Stimulated activated CD4-positive, alpha-beta T cell treated with anti-CD3 and anti-CD28 coated beads, Interleukin-12 subunit alpha, Interleukin-12 subunit beta, amount 100 ng/mL, for 4 hours (primary cell): ENCODE measurements around the gene ESRRB.

ENCODE experiments used
- DNase-seq: peaks from one replicate; pipeline ENCODE4 v3.0.0-alpha.2; 2020

ESRRB gene

DNA sequence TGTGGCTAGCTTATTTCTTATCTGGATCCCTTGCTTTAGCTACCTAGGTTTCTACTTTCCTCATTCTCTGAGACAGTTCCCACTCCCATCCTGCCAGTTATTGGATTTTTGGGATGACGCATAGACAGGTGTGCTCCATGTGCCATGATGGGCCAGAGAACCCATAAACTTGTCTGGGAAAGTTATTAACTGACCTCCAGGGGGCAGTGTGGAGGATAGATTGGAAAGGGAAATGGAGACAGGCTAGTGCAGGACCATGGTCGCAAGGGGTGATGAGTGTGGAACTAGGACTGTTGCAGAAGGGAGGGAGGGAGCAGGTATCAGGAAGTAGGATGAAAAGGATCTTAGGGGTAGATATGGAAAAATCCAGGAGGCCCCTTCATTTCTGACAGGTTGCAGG is 80.3 kb downstream of the ESRRB start:
- DNase-seq = no peak

DNA sequence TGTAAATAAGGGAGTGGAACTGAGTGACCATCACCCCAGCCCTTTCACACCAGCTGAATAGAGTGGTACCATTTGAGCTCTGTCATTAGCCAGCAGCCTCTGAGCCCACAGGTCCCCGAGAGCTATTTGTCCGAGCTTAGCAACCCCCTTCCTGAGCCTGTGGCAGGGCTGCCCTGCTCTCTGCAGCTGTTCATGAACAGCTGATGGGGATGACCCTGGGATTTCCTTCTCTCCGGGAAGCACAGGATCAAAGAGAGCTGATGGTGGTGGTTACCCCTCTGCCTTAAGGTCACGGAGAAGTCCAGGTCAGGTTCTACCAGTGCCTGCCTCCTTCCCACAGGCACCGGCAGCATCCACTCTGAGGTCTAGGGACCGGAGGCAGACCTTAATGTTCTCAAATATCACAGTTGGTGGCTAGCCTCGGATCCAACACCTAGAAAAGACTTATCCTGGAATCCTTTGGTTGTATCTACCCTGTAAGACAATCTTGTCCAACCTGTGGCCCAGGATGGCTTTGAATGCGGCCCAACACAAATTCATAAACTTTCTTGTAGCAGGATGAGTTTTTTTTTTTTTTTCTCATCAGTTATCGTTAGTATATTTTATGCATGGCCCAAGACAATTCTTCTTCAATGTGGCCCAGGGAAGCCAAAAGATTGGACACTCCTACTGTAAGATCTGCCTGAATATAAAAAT is 81.1 kb downstream of the ESRRB start:
- DNase-seq = no peak

DNA sequence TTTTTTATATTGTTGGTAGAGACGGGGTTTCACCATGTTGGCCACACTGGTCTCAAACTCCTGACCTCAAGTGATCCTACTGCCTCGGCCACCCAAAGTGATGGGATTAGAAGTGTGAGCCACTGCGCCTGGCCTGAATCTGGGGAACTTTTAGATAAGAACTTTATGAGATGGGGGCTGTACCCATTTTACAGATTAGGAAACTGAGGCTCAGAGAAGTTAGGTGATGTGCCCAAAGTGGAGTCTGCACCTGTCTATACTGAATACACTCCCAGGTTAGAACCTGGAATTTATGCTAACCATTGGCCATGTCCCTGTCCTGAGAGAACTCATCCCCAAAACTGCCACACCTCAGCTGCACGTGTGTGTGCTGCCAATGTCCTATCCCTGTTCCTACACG is 81.9 kb downstream of the ESRRB start:
- DNase-seq = no peak

DNA sequence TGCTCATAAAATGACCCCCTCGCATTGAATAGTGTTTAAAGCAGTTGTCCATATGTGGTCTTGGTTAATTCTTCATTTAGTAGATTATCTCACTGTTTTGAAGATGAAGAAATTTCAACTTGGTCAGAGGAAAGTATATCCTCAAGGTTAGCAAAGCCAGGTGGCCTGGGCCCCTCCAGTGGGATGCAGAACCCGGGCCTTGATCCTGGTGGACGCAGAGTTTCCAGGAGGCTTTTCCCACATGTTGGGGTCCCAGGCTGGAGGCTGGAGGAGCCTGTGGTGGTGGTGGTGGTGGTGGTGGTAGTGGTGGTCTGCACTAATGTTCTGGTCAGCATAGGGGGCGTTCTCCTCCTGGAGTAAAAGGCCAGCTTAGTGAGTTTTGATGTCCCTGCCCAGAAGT is 85.9 kb downstream of the ESRRB start:
- no peak for DNase-seq

DNA sequence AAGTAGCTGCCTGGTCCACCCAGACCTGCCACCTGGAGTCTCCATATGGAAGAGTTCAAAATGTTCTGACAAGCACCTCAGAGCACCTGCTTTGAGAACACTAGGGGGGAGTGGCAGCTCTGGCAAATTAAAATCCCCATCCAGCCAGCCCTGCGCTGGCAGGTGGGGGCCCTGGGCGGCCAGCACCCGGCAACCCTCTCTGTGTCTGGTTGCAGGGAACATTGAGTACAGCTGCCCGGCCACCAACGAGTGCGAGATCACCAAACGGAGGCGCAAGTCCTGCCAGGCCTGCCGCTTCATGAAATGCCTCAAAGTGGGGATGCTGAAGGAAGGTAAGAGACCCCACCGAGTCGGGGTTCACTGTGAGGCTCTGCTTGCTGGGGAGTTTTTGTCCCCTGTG is 86.4 kb downstream of the ESRRB start:
- DNase-seq = no peak

DNA sequence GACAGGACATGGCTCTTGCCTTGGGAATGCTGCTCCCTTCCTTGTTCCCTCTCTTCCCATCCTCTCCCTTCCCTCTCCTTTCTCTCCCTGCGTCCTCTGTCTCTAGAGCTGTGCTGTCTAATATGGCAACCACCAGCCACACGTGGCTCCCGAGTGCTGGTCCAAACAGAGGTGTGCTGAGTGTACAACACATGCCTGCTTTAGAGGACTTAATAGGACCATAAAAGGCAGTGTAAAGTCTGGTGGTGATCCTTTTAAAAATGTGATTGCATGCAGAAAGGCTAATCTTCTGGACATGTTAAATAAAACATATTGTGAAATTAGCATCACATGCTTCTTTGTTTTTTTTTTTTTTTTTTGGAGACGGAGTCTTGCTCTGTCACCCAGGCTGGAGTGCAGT is 87.2 kb downstream of the ESRRB start:
- DNase-seq = no peak

DNA sequence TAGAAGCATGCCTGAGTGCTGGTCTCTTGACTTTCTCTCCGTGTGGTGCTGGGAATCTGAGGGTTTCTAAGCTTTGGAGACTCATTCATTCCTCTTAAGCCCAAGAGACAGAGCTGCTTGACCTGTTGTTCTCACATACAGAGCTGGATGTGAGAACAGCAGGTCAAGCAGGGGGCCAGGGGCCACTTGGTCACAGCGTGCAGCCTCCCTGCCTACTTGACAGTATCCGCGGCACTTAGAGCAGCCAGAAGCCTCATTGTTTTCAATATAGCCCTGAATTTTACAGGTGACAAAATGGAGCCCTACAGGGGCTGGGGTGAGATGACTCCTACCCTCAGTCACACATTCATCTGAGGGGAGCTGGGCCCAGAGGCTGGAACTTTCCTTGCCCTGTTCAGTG is 88.9 kb downstream of the ESRRB start:
- DNase-seq = no peak

DNA sequence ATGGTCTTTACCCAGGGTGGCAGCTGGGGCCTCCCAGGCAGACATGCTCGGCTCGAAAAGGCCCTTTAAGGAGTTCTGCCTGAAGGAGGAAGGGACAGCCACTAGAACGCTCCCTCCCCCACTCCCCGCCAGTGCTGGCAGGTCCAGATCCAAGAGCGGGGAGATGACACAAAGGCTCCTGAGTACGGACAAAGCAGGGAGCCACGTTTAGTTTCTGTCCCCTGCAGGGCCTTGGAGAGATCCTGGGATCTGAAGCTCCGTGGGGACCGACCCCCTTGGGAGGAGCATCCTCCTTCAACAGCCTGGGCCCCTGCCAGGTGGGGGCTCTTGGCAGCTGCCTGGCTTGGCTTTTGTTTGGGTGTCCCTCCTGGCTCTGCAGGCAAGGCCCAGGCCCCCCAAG is 89.7 kb downstream of the ESRRB start:
- no peak for DNase-seq

DNA sequence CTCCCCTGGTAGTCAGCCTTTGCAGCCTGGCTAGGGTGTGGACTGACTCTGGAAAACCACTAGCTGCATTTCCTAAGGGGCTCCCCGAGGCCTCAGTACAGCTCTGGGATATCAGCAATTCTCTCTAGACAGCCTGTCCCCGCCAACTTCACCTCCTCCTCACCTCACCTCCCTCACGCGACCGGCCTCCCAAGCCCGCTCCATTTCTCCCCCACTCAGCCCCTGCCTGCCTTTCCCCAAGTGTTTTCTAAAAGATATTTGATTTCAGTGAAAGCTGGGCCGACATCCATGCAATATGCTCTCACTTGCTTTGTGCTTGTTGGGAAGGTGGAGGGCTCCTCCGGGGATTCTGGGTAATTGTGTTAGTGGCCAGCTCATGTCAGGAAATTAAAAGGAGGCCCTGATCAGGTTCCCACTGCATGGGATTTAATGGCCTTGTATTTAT is 91.8 kb downstream of the ESRRB start:
- DNase-seq = no peak

DNA sequence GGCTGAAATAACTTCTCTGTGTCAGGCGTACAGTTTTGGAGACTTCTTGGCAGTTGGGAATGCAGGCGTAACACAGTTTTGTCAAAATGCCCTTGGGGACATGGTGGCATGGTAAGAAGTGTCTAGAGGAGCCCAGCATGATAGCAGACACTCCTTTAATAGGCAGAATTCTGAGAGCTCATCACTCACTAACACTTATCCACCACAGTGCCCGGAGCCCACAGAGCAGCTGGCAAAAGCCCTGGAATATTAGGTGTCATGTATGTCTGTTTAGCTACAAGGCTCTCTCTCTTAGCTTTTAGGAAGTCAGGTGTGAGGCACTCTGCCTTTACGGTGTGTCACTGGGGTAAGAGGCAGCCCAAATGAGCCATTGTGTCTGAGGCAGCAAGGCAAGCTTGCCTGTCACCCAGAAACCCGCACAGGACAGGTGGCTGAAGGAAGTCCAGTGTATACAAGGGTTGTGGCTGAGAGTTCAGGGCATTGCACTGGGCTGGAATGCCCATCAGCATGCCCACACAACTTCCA is 96.3 kb downstream of the ESRRB start:
- DNase-seq = no peak

DNA sequence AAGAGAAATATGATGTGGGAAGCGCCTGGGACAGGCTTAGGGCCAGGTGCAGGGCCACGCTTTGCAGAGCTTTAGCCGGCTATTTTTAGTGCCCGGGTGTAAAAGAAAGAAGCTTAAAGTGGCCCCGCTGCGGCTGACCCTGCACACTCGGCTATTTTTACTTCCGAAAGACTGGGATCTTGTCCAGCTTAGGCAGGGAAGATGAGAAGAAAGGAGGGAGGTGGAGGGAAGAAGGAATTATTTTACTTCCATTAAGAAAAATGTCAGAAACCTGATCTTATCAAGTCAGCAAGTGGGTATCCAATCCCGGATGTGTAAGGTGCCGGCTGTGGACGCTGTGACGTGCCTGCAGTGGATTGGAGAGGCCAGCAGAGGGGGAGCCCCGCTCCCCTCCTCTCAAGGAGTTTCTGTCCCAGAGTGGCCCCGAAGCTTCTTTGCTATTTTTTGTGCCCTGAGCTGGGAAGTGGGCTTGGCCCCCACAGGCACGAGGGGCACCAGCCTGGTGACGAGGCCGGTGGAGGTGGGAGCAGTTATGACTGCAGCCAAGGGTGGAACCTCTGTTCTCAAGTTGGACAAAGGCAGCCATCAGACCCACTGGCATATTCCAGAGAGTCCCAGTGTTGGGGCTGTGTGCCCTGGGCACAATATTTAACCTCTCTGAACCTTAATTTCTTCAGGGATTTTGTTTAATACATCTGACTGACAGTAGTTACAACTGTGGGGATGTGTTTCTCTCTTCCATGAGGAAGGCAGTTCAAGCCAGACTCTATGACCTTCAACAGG is 97.7 kb downstream of the ESRRB start:
- no peak for DNase-seq

DNA sequence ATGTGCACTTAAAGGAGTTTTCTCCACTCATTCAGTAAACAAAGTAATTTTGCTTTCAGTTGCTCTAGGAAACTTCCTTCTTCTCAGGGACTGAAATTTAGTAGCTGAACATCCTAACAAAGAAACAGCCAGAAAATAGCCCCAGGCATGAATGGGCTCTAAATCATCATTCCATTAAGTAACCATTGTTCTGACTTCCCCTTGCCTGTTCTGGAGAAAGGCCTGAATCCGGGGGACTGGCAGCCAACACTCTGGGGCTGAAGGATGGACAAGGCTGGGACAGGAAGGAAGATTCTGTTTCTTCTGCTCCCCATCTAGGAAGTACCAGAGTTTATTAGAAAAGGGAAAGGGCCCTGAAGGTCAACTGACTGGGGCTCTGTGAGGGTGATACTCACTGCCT is 104.5 kb downstream of the ESRRB start:
- no peak for DNase-seq

DNA sequence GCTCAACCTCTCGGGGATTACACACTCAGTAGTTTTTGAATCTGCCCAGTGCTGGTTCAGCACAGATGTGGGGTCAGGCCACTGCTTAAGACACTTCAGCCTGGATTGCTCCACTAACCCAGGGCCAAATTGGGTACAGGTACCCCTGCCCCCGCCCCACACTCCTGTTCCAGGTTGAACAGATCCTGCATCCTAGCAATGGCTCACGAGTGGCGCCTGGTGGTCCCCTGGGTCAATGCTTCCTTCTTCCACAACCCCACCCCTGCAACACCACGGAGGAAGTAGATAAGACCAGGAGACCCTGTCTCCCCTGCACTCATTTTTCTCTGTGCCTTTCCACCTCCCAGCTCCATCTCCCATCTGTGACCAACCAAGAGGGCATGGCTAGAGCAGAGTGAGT is 108.4 kb downstream of the ESRRB start:
- DNase-seq = no peak

DNA sequence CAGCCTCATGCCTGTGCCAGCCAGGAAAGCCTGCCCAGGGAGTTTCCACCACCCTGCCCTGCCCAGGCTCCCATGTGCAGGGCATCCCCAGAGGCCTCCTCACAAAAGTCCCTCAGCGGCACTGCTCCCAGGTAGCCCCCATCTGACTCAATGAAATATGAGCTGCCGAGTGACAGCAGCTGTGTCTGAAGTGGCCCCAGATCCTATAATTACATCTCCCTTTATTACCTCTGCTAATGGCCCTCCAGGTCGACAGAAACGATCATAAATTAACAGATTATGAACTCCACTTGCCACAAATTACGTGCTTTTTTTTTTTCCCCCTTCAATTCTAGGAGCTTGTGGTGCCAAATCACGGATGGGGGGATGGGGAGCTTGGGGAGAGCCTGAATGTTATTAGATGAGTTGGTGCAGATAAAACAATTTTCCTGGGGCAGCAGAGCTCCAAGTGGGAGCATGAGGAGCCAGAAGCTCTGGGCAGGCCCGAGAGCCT is 110.4 kb downstream of the ESRRB start:
- no peak for DNase-seq

DNA sequence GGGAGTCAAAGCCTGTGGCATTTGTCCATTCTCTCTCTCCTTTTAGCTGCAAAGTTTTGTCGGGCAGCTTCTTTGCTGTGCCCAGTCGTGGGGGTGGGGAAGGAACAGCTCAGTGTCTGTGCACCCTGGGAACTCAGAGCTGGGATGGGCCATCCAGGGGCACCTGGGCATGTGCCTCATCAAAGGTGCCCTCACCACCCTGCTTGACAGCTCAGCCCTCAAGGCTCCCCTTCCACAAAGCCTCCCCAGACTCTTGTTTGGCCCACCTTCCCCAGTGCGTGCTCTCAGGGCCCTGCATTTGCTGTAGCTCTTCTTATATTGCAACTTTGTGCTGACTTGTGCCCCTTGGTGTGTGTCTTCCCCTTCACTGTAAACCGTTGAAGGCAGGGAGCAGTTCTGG is 112.6 kb downstream of the ESRRB start:
- DNase-seq = no peak

DNA sequence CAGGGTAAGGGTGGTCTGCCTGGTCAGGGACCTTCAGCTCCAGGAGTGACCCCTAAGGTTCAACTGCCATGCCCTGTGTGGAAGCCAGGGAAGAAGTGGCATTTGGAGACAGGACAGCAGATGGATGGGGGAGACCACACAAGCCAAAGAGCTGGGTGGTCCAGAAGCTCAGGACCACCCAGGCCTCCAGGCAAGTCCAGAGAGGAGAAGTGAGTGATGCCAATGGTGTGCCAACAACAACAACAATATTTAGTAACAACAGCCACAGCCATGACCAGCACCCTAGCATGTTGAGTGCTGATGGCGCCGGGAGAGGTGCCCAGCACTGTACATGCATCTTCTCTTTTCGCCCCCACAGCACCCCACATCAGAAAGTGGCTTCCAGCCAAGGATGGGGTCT is 113.7 kb downstream of the ESRRB start:
- no peak for DNase-seq

DNA sequence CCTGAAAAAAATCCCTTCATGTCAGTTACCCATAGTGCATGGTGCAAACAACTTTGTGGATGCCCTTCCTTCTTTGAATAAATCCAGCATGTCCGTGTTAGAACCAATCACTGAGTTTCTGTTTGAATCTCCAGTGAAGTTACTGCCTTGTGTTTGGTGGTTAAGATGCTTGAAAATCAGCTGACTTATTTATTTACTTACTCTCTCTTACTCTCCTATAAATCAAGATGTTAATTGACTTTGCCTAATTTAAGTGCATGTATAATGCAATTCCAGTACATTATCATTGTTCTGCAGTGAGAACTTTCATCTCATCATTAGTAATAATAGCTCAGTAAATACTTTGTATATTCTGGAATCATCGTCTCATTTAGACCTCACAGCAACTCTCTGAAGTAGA is 114.2 kb downstream of the ESRRB start:
- DNase-seq = no peak

DNA sequence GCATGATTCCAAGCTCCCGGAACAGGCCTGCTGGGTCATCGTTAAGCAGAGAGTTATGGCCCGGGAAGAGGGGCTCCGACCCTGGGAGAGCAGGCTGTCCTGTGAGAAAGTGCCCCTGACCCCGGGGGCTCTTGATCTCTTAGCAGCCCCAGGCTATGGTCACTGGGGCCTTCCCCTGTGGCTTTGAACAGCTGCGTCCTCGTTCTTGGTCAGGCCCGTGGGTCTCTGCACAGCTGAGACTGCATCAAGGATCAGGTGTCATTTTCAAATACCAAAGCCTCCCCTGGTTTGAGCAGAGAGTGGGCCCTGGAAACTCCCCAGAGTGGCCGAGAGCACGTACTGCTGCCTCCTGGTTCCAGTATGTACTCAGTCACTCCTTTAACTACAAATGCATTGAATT is 114.8 kb downstream of the ESRRB start:
- DNase-seq = no peak

DNA sequence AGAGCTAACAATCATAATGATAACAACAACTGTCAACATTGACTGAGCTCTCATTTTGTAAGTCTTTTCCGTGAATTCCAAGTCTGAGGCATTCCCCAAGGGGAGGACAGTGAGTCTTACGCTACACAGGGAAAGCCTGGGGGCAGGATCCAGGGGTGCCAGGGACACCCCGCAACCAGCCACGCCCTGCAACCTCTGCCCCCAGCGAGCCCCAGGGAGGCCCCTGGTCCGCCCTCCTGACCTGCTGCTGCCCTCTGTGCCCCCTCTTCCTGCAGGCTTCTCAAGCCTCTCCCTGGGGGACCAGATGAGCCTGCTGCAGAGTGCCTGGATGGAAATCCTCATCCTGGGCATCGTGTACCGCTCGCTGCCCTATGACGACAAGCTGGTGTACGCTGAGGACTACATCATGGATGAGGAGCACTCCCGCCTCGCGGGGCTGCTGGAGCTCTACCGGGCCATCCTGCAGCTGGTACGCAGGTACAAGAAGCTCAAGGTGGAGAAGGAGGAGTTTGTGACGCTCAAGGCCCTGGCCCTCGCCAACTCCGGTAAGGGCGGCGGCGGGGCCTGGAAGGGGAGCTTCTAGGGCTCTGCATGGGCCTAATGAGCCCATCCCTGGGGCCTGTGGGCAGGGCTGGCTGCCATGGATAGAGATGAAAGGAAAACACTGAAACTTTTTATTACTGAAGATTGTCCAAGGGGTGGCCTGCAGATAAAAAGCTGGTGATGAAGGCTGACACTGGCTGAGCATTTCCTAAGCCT is 115.4 kb downstream of the ESRRB start:
- no peak for DNase-seq

DNA sequence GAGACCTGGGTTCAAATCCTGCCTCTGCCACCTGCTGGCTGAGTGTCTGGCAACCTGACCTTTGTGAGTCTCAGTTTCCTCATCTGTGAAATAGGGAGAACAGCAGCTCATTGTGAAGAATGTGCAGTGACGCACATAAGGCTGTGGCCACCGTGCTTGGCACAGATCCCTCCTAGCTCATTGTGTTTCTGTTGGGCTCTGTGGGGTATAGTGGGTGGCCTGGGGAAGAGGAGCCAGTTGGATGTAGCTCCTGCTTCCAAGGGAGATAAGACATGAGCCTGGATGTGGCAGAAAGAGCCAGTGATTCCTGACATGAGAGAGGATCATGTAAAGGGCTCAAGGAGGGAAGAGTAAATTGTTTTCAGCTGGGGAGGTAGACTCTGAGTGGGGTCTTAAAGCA is 120.0 kb downstream of the ESRRB start:
- DNase-seq = no peak

DNA sequence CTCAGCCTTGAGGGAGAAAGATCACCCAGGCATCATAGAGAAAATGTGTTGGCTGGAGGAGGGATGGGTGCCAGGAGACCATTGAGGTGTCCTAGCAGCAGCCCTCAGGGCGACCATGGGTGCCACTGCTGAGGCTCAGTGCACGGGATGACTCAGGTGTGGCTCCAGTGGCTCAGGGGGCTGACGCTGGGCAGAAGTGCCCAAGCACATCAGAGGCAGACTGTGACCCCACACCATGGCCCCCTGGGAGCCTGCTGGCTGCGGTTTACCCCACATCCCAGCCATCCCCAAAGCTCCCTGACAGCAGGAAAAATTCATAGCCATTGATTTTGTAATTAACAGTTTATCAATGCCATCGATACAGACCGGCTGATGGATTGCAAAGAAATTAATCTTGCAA is 120.7 kb downstream of the ESRRB start:
- DNase-seq = no peak

DNA sequence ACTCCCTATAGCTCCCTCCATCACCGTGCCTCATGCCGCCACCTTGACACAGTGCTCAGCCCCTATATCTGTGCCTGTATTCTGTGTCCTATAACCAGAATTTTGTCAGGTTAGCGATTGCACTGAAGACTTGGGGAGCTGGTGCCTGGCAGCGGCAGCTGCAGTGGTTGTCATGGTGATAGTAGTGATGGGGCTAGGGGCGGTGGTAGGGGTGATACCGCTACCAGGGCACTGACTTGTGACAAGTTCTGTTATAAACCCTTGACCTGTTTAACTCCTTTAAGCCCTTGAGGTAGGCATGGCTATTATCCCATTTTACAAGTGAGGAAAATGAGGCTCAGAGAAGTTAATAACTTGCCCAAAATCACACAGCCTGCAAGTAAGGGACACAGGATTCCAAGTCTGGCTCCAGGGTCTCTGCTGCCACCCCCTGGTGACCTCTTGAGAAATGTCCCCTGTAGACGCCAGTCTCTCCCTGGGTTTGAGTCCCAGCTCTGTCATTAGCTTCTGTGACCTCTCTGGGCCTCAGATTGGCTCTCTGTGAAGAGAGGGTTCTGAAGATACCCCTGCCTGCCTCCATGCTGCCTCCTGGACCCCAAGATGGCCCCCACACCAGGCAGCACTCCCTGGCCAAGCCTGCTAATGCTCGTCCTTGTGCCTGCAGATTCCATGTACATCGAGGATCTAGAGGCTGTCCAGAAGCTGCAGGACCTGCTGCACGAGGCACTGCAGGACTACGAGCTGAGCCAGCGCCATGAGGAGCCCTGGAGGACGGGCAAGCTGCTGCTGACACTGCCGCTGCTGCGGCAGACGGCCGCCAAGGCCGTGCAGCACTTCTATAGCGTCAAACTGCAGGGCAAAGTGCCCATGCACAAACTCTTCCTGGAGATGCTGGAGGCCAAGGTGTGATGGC is 121.9 kb downstream of the ESRRB start:
- no peak for DNase-seq
